Measurements from ENCODE around the gene OTUD3. TPM values are rescaled to one million over a fixed set of nuclear protein-coding genes. Genes with fewer than 3 reads are reported as not detected.

OTUD3 gene
- total RNA-seq, 1 experiment from 2014 or later = 33.9 TPM

DNA sequence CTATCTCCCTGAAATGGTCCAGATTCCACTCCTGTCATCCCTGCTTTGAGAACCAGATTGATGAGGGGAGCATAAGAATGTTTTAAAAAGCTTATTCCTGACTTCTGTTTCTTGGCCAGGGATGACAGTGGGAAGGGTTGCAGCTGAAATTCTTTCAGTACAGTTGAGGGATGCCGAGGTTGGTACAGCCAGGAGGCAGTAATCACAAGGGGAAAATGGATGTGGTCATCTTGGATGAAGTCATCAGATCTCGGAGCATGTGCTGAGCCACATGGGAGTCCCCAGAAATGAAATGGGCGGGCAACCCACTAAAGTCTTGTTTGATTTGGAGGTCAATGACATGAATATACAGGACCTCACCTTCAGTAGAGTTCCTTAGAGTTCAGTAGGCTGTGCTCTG lies 59.9 kb downstream of the OTUD3 start:
- Histone ChIP-seq H3K9me3 (ENCODE audit: low read depth, low read length, poor library complexity, severe bottlenecking) (no peaks in the 10 kb centered on the region), H3K4me3 (ENCODE audit: low read depth, low read length, poor library complexity, severe bottlenecking) (no peak overlapping the region), H3K27ac (ENCODE audit: low read depth, low read length, poor library complexity, severe bottlenecking) (no peak overlapping the region), H3K36me3 (ENCODE audit: insufficient read depth, low read length, poor library complexity, severe bottlenecking) (no peaks in the 10 kb centered on the region), H3K4me1 (ENCODE audit: insufficient read depth, low read length, poor library complexity, severe bottlenecking) (no peaks in the 10 kb centered on the region), H3K27me3 (replicated peaks; ENCODE audit: insufficient read depth, low read depth, low read length, poor library complexity) (peaks cover 13% of the 10 kb centered on the region)
- BruUV-seq (replicated peaks) = no TSS peak
- intact Hi-C loops (cut with micrococcal nuclease; ENCODE audit: unreplicated experiment) = no loop called here
- ChIA-PET CTCF (no interaction called here), POLR2A (ENCODE audit: low non-redundant PET) (no interaction called here)
- DNase-seq (ENCODE audit: low spot score) = no peak
- no peak for TF ChIP-seq EZH2 (IDR thresholded peaks at IDR 0.05; ENCODE audit: borderline replicate concordance, low read depth, low read length, poor library complexity, severe bottlenecking)
- TF ChIP-seq, protein P1, sequence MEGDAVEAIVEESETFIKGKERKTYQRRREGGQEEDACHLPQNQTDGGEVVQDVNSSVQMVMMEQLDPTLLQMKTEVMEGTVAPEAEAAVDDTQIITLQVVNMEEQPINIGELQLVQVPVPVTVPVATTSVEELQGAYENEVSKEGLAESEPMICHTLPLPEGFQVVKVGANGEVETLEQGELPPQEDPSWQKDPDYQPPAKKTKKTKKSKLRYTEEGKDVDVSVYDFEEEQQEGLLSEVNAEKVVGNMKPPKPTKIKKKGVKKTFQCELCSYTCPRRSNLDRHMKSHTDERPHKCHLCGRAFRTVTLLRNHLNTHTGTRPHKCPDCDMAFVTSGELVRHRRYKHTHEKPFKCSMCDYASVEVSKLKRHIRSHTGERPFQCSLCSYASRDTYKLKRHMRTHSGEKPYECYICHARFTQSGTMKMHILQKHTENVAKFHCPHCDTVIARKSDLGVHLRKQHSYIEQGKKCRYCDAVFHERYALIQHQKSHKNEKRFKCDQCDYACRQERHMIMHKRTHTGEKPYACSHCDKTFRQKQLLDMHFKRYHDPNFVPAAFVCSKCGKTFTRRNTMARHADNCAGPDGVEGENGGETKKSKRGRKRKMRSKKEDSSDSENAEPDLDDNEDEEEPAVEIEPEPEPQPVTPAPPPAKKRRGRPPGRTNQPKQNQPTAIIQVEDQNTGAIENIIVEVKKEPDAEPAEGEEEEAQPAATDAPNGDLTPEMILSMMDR (conservative IDR thresholded peaks at IDR 0.05; ENCODE audit: low read depth, low read length) = no peak

DNA sequence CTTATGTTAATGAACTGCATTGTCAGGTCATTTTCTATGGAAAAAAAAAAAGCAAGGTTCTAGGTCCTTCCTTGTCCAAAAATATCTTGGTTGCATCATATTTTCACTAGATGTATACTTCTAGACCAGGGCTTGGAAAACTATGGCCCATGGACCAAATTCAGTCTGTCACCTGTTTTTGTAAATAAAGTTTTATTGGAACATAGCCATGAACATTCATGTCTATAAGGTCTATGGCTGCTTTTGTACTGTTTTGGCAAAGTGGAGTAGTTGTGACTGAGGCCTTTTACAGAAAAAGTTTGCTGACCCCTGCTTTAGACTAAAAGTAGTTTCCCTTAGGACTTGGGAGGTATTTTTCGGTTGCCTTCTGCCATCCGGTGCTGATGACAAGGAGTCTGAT lies 60.5 kb downstream of the OTUD3 start:
- no peaks in the 10 kb centered on the region for H3K9me3 ChIP-seq (ENCODE audit: low read depth, low read length, poor library complexity, severe bottlenecking)
- POLR2A ChIA-PET (ENCODE audit: low non-redundant PET) = no interaction called here
- H3K4me1 ChIP-seq (ENCODE audit: insufficient read depth, low read length, poor library complexity, severe bottlenecking) = no peaks in the 10 kb centered on the region
- H3K36me3 ChIP-seq (ENCODE audit: insufficient read depth, low read length, poor library complexity, severe bottlenecking) = no peaks in the 10 kb centered on the region
- CTCF ChIA-PET = no interaction called here
- H3K27me3 ChIP-seq (replicated peaks; ENCODE audit: insufficient read depth, low read depth, low read length, poor library complexity) = peaks cover 13% of the 10 kb centered on the region
- no peak for DNase-seq (ENCODE audit: low spot score)
- TF ChIP-seq, protein P1 (conservative IDR thresholded peaks at IDR 0.05; ENCODE audit: low read depth, low read length) = no peak
- TF ChIP-seq EZH2 (IDR thresholded peaks at IDR 0.05; ENCODE audit: borderline replicate concordance, low read depth, low read length, poor library complexity, severe bottlenecking) = no peak
- no peak overlapping the region for H3K4me3 ChIP-seq (ENCODE audit: low read depth, low read length, poor library complexity, severe bottlenecking)
- no peak overlapping the region for H3K27ac ChIP-seq (ENCODE audit: low read depth, low read length, poor library complexity, severe bottlenecking)
- BruUV-seq (replicated peaks) = no TSS peak
- intact Hi-C loops (cut with micrococcal nuclease; ENCODE audit: unreplicated experiment) = no loop called here

DNA sequence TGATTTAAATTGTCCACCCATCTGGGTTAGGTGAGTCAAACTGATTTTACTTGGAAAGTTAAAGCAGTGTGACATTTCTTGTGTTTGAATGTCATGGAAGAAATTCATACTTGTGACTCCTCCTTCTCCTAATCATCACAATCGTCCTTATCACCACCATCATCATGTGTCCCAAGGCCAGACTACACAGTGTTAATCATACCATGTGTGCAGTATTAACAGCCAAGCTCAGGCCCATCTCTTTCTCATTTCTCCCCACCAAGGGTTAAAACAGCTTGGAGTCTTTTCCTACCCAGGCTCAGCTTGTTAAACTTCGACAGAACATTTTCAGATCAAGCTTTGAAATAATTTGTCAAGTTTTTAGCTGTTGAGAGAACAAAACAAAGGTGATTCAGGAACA lies 63.7 kb downstream of the OTUD3 start:
- Histone ChIP-seq H3K9me3 (ENCODE audit: low read depth, low read length, poor library complexity, severe bottlenecking) (no peaks in the 10 kb centered on the region), H3K4me3 (ENCODE audit: low read depth, low read length, poor library complexity, severe bottlenecking) (no peak overlapping the region), H3K36me3 (ENCODE audit: insufficient read depth, low read length, poor library complexity, severe bottlenecking) (no peaks in the 10 kb centered on the region), H3K4me1 (ENCODE audit: insufficient read depth, low read length, poor library complexity, severe bottlenecking) (no peaks in the 10 kb centered on the region), H3K27me3 (replicated peaks; ENCODE audit: insufficient read depth, low read depth, low read length, poor library complexity) (peaks cover 18% of the 10 kb centered on the region), H3K27ac (ENCODE audit: low read depth, low read length, poor library complexity, severe bottlenecking) (no peak overlapping the region)
- ChIA-PET CTCF (no interaction called here), POLR2A (ENCODE audit: low non-redundant PET) (no interaction called here)
- intact Hi-C loops (cut with micrococcal nuclease; ENCODE audit: unreplicated experiment) = no loop called here
- TF ChIP-seq EZH2 (IDR thresholded peaks at IDR 0.05; ENCODE audit: borderline replicate concordance, low read depth, low read length, poor library complexity, severe bottlenecking) = no peak
- TF ChIP-seq, protein P1 (conservative IDR thresholded peaks at IDR 0.05; ENCODE audit: low read depth, low read length) = no peak
- no peak for DNase-seq (ENCODE audit: low spot score)
- no TSS peak for BruUV-seq (replicated peaks)

Data from A673 (cell line).